GM23338 (cell line): ENCODE data around the gene ATP10B. TPM values are rescaled to one million over a fixed set of nuclear protein-coding genes. Genes with fewer than 3 reads are reported as not detected.

Experiments used
- ATAC-seq: fragments of 200-7000 bp; cut with Tn5 transposase; 3 replicates; pipeline ENCODE4 v1.9.1; 2020
- DNase-seq: peaks from one replicate; pipeline ENCODE4 v3.0.0-alpha.2; 2015; ENCODE audit warnings: low spot score
- H2AFZ ChIP-seq: fragments of 200-600 bp; sonication (generic); 2 replicates; pipeline ENCODE4 v1.8.0; 2016; ENCODE audit warnings: antibody characterized with exemption, mild to moderate bottlenecking, moderate library complexity
- H3F3A ChIP-seq: fragments of 200-600 bp; sonication (generic); replicated peaks from 2 replicates; pipeline ENCODE4 v1.8.0; 2017; ENCODE audit warnings: antibody characterized with exemption, mixed run types, low read depth
- H3K27ac ChIP-seq: fragments of 200-600 bp; sonication (generic); 2 replicates; pipeline ENCODE4 v1.6.1; 2016; ENCODE audit warnings: low read depth
- H3K27me3 ChIP-seq: fragments of 200-600 bp; sonication (generic); 2 replicates; pipeline ENCODE4 v1.8.0; 2016; ENCODE audit warnings: mild to moderate bottlenecking, mixed run types, moderate library complexity; ENCODE audit not compliant: insufficient read depth
- H3K36me3 ChIP-seq: fragments of 200-600 bp; sonication (generic); 2 replicates; pipeline ENCODE4 v1.8.0; 2016; ENCODE audit warnings: mild to moderate bottlenecking; ENCODE audit not compliant: insufficient read depth
- H3K4me1 ChIP-seq: fragments of 200-600 bp; sonication (generic); 2 replicates; pipeline ENCODE4 v1.8.0; 2016; ENCODE audit warnings: mild to moderate bottlenecking, moderate library complexity; ENCODE audit not compliant: insufficient read depth
- H3K4me2 ChIP-seq: fragments of 200-600 bp; sonication (generic); 2 replicates; pipeline ENCODE4 v1.7.1; 2017; ENCODE audit warnings: mixed run types
- H3K4me3 ChIP-seq: fragments of 200-600 bp; sonication (generic); 2 replicates; pipeline ENCODE4 v1.6.1; 2016; ENCODE audit warnings: mixed run types
- H3K79me2 ChIP-seq: fragments of 200-600 bp; sonication (generic); replicated peaks from 2 replicates; pipeline ENCODE4 v1.8.0; 2017; ENCODE audit warnings: mild to moderate bottlenecking; ENCODE audit not compliant: insufficient read depth
- H3K9me2 ChIP-seq: fragments of 200-600 bp; sonication (generic); 2 replicates; pipeline ENCODE4 v1.8.0; 2017; ENCODE audit not compliant: insufficient read depth
- H4K20me1 ChIP-seq: fragments of 200-600 bp; sonication (generic); replicated peaks from 2 replicates; pipeline ENCODE4 v1.8.0; 2017; ENCODE audit warnings: mild to moderate bottlenecking; ENCODE audit not compliant: insufficient read depth
- H3K27ac Mint-ChIP-seq: 2 replicates; pipeline ENCODE4 v1.8.0; 2020; ENCODE audit warnings: inconsistent platforms, mild to moderate bottlenecking, moderate library complexity, mixed read lengths
- H3K27me3 Mint-ChIP-seq: 3 replicates; pipeline ENCODE4 v1.8.0; 2022; ENCODE audit warnings: low read depth, mild to moderate bottlenecking, moderate library complexity, mixed read lengths, inconsistent platforms; ENCODE audit not compliant: insufficient read depth, poor library complexity
- H3K36me3 Mint-ChIP-seq: 3 replicates; pipeline ENCODE4 v1.8.0; 2021; ENCODE audit warnings: low read depth, mild to moderate bottlenecking, inconsistent platforms, moderate library complexity, mixed read lengths
- H3K4me1 Mint-ChIP-seq: 3 replicates; pipeline ENCODE4 v1.8.0; 2020; ENCODE audit warnings: mild to moderate bottlenecking, inconsistent platforms, mixed read lengths
- H3K4me3 Mint-ChIP-seq: 3 replicates; pipeline ENCODE4 v1.8.0; 2021; ENCODE audit warnings: moderate library complexity, mild to moderate bottlenecking, inconsistent platforms, mixed read lengths
- H3K9me3 Mint-ChIP-seq: 3 replicates; pipeline ENCODE4 v1.8.0; 2020; ENCODE audit warnings: moderate library complexity, mild to moderate bottlenecking, inconsistent platforms, mixed read lengths
- CREB1 ChIP-seq: fragments of 250-450 bp; sonication (Bioruptor Pico); IDR thresholded peaks from 2 replicates; pipeline ENCODE4 v1.5.0; 2020; ENCODE audit warnings: low read depth, mild to moderate bottlenecking, moderate library complexity
- EZH2phosphoT487 ChIP-seq: fragments of 200-600 bp; sonication (generic); IDR thresholded peaks from one replicate; pipeline ENCODE4 v1.8.1; 2018; ENCODE audit warnings: antibody characterized with exemption; ENCODE audit not compliant: unreplicated experiment
- JUNB ChIP-seq: IDR thresholded peaks from one replicate; pipeline ENCODE4 v1.6.1; 2016; ENCODE audit warnings: antibody characterized with exemption; ENCODE audit not compliant: unreplicated experiment
- REST ChIP-seq: IDR thresholded peaks from one replicate; pipeline ENCODE4 v1.6.1; 2018; ENCODE audit warnings: antibody characterized with exemption; ENCODE audit not compliant: unreplicated experiment
- ZNF114 ChIP-seq: fragments of 250-450 bp; sonication (Bioruptor Pico); IDR thresholded peaks from 2 replicates; pipeline ENCODE4 v1.5.0; 2020; ENCODE audit warnings: mild to moderate bottlenecking, moderate library complexity
- ZNF462 ChIP-seq: fragments of 250-450 bp; sonication (Bioruptor Pico); IDR thresholded peaks from 2 replicates; pipeline ENCODE4 v1.5.0; 2020; ENCODE audit warnings: mild to moderate bottlenecking, moderate library complexity
- polyA plus RNA-seq: library from polyadenylated mRNA; unstranded; fragments of >200 nt; fragmentation: Nextera tagmentation; extraction: Ambion mirVana; gene quantifications from 2 replicates; pipeline ENCODE4 v1.2.1, GENCODE V29; 2016
- total RNA-seq: library from RNA; depleted of rRNA; stranded (reverse); fragments of >200 nt; shearing (Covaris generic); gene quantifications from 2 replicates; pipeline ENCODE4 v1.2.3, GENCODE V29; 2014

Gene ATP10B
- total and polyA plus RNA-seq, 2 experiments from 2014 or later = 0.11 to 0.14 TPM

- H3K27me3 Mint-ChIP-seq = peaks cover 2% of the 10 kb centered on the region
- TF ChIP-seq REST = no peak
- TF ChIP-seq CREB1 (CRISPR knock-in tag) = no peak
- TF ChIP-seq JUNB = no peak
- no peak for TF ChIP-seq ZNF114
- no peak for TF ChIP-seq EZH2phosphoT487
- no peak for TF ChIP-seq ZNF462 (CRISPR knock-in tag)
- H3K9me3 Mint-ChIP-seq = no peaks in the 10 kb centered on the region
Measured at GRCh38 chr5:160520609-160521391, 331.2 kb downstream of the ATP10B start.

More at GRCh38 chr5:160520609-160521391, 331.2 kb downstream of the ATP10B start:
- Histone ChIP-seq H3F3A (no peaks in the 10 kb centered on the region), H3K4me1 (peaks cover 5% of the 10 kb centered on the region), H3K36me3 (no peaks in the 10 kb centered on the region), H3K4me2 (no peak overlapping the region), H4K20me1 (no peaks in the 10 kb centered on the region), H3K9me2 (no peaks in the 10 kb centered on the region), H3K27me3 (no peaks in the 10 kb centered on the region), H3K79me2 (no peaks in the 10 kb centered on the region), H2AFZ (peak overlapping the region; percentile 43; the same call in 1 of the 2 replicates), H3K4me3 (no peak overlapping the region), H3K27ac (no peak overlapping the region)
- ATAC-seq = no peak
- no peak for DNase-seq
- Mint-ChIP-seq H3K4me3 (no peak overlapping the region), H3K4me1 (peaks cover 14% of the 10 kb centered on the region; the same call in 2 of the 3 replicates), H3K36me3 (no peaks in the 10 kb centered on the region), H3K27ac (no peak overlapping the region)
